ENCODE data around the gene PODNL1.

Gene PODNL1

DNA sequence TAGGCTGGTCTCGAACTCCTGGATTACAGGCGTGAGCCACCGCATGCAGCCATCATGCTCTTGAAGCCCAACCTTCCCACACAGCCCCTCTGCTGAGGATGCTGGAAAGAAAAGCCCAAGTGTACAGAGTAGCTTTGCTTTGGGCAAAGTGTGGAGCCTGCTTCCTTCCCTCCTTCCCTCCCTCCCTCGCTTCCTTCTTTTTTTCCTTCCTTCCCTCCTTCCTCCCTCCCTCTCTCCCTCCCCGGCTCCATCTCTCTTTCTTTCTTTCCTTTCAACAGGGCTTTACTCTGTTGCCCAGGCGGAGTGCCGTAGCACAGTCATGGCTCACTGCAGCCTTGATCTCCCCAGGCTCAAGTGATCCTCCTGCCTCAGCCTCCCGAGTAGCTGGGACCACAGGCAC is 29.5 kb downstream of the PODNL1 start:
- TF ChIP-seq, protein P1, sequence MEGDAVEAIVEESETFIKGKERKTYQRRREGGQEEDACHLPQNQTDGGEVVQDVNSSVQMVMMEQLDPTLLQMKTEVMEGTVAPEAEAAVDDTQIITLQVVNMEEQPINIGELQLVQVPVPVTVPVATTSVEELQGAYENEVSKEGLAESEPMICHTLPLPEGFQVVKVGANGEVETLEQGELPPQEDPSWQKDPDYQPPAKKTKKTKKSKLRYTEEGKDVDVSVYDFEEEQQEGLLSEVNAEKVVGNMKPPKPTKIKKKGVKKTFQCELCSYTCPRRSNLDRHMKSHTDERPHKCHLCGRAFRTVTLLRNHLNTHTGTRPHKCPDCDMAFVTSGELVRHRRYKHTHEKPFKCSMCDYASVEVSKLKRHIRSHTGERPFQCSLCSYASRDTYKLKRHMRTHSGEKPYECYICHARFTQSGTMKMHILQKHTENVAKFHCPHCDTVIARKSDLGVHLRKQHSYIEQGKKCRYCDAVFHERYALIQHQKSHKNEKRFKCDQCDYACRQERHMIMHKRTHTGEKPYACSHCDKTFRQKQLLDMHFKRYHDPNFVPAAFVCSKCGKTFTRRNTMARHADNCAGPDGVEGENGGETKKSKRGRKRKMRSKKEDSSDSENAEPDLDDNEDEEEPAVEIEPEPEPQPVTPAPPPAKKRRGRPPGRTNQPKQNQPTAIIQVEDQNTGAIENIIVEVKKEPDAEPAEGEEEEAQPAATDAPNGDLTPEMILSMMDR (conservative IDR thresholded peaks at IDR 0.05): no peak
- no peak overlapping the region for H3K27ac ChIP-seq

DNA sequence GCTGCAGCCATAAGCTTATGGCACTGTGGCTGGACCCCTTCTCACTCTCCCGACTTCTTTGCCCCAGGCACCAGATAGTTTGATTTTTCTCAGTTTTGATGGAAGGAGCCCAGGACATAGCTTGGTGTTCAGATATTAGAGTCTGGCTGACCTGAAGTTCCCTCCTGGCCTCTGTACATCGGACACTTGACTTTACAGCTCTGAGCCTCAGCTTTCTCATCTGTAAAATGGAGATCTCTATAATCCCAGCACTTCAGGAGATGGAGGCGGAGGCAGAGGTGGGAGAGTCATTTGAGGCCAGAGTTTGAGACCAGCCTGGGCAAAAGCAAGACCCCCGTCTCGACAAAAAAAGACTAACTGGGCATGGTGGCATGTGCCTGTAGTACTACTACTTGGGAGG is 31.3 kb downstream of the PODNL1 start:
- TF ChIP-seq, protein P1 (conservative IDR thresholded peaks at IDR 0.05): no peak
- H3K27ac ChIP-seq: peak overlapping the region; percentile 80; the same call in 1 of the 2 replicates

DNA sequence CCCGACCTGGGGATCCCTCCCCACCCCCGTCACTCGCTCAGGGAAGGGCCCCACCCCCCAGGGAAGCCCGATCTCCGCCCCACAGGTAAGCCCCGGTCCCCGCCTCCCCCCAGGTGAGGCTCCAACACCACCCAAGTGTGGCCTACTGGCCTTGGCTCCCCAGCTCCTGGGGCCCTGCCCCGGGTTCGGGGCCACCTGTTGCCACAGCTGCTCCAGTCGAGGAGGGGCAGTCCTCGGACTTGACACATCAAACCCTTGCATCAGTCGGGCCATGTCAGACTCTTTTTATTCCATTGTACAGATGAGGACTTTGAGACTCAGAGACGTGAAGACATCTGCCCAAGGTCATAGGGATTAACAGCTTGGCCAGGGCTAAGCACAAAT is 31.7 kb downstream of the PODNL1 start:
- TF ChIP-seq, protein P1 (conservative IDR thresholded peaks at IDR 0.05): no peak
- peak overlapping the region; percentile 80 for H3K27ac ChIP-seq

DNA sequence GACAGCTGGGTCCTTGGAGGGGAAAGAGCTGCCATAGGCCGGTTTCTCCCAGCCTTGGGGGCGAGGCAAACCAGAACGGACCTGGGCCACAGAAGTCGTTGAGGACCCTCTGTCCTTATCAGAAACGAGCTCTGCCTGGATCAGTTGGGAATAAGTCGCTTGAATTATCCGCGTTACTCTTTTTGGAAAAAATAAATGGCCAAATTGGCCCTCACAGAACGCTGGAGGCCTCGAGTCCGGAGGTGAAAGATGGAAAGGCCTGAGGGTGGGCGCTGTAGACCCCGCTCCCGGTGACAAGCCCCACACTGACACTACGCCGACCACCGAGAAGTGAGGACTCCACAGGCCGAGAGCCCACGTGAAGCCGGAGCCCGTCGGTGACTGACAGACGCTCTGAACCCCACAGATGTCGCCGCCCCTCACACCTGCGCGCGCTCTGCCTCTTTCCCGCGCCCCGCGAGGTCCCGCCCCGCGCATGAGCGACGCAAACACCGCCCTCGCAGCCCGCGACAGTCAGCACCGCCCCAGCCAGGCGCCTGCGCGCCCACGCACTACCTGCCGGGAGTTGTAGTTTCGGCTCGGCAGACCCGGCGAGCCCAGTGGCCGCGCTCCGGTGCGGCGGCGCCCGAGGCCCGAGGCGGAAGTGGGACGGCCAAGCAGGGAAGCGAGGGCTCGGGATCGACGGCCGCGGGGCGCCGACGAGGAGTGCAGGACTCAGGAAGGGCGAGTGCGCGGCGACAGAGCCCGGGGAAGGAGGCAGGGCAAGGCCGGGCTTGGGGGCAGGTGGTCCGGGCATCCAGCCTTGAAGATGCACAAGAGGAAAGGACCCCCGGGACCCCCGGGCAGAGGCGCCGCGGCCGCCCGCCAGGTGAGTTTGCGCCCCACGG is 32.3 kb downstream of the PODNL1 start, which contains the start of the genes BRME1 and CC2D1A:
TSS of gene BRME1 (minus strand) at position 484 of the 887 bp plus-strand sequence. CDS start 1,225 bp downstream, outside the sequence.
TSS of gene CC2D1A (plus strand) at position 568 of the 887 bp plus-strand sequence. CDS start at position 809, 241 bp downstream.
- TF ChIP-seq, protein P1 (conservative IDR thresholded peaks at IDR 0.05): no peak
- H3K27ac ChIP-seq: peak within 1 kb of the TSS; percentile 80

DNA sequence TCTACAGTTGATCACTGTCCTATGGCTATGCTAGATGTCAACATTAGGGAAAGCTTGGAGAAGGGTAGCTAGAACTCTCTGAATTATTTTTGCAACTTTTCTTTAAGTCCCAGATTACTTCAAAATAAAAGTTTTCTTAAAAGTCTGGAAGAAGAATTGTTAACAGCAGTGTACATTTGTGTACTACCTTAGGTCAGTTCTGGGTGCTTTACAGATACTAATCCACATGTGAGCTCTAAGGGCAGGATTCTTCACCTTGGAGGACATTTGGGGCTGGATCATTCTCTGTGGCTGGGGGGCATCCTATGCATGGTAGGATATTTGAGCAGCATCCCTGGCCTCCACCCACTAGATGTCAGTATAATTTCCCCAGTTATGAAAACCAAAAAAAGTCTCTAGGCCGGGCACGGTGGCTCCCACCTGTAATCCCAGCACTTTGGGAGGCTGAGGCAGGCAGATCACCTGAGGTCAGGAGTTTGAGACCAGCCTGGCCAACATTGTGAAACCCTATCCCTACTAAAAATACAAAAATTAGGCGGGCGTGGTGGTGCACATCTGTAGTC is 35.1 kb downstream of the PODNL1 start:
- no peak overlapping the region for H3K27ac ChIP-seq

DNA sequence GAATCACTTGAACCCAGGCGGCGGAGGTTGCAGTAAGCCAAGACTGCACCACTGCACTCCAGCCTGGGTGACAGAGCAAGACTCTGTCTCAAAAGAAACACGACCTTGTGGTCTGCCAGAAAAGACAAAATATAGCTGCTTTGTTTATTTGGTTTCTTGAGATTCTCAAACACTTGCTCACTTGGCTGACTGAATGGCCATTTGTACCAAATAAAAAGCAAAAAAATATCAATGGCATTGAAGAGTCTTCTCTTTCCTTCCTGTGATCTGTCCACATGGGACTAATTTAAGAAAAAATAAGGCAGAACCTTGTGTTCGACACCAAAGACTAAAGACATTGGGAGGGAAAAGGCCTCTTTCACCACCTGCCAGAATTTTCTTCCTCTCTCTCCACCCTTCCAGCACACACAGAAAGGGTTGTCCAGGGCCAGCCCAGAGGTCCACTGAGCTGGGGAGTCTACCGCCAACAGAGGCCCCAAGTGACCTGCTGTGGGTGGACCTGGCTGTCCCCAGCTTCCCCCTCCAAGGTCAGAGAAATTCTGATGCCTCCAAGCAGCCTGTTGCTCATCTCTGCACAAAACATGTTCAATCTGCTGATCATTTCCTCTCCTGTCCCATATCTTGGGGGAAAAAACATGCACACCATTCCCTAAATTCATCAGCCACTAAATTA is 38.2 kb downstream of the PODNL1 start:
- TF ChIP-seq, protein P1 (conservative IDR thresholded peaks at IDR 0.05): no peak

More for the DNA sequence above, 35.1 kb downstream of the PODNL1 start:
- TF ChIP-seq, protein P1 (conservative IDR thresholded peaks at IDR 0.05): peak; percentile 48

DNA sequence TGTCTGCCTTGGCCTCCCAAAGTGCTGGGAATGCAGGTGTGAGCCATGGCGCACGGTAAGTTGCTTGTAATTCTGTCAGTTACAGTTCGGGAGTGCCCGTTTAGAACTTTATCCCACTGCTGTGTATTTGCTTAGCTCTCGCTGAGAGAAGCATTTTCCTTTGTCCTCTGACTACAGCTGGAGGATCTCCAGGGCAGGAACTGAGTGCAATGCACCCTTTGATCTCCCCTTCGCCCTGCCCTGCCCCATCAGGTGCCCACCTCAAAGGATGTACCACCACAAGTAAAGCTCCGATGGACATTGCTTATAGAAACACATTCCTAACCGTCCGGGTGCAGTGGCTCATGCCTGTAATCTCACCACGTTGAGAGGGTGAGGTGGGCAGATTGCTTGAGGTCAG is 38.8 kb downstream of the PODNL1 start:
- no peak overlapping the region for H3K27ac ChIP-seq
- TF ChIP-seq, protein P1 (conservative IDR thresholded peaks at IDR 0.05): no peak

More for the DNA sequence above, 38.2 kb downstream of the PODNL1 start:
- H3K27ac ChIP-seq: no peak overlapping the region

All from VCaP (cell line).